Right renal cortex interstitium (tissue), 3 donors: ENCODE measurements around the gene DPYSL3. TPM values are rescaled to one million over a fixed set of nuclear protein-coding genes. Genes with fewer than 3 reads are reported as not detected.

Experiments used
- DNase-seq, 3 donors: peaks; one replicate each; pipeline ENCODE4 v3.0.0-alpha.2; 2013; ENCODE audit warnings: low read depth in 3 of 3, low spot score in 2 of 3
- polyA plus RNA-seq, 3 donors: library from polyadenylated mRNA; unstranded; fragments of 120-200 nt; gene quantifications; one replicate each; pipeline ENCODE4 v1.2.1, GENCODE V29; 2013; ENCODE audit not compliant: insufficient read length in 3 of 3

Gene DPYSL3
- polyA plus RNA-seq, 3 donors = 35.1 to 40.3 (median 37.1) TPM

DNA sequence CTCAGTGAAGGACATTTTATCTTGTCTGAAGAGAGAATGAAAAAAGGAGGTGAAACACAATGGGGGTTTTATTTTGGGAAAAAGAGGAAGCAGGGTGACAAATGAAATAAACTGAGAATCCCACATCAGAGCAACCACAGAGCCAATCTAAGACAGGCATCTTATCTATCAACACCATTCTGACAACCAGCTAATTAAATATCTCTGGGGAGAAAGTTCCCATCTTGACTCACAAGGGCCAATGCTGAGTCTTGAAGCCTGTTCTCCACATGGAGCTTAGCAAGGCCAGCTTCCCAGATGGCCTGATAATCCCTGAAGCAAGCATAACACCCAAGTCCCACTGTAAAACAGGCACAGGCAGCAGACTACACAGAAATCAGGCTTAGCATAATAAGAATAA is 30.4 kb downstream of the DPYSL3 start:
- DNase-seq = no peak

DNA sequence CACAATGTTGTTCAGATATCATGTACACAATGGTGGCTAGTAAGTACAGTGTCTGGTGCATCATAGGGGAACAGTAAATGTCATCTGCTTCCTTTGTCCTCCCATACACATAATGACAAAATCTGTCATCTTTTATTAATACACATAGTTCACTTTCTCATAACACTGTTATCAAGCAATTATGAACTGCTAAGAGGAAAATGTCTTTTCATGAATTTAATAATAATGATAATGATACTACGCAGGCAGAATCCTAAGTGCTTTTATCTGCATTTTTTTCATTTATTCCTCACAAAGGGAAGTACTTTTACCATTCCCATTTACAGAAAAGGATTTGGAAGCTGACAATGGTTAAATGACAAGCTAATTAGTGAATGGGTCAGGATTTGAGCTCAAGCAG is 35.7 kb downstream of the DPYSL3 start:
- DNase-seq = no peak

DNA sequence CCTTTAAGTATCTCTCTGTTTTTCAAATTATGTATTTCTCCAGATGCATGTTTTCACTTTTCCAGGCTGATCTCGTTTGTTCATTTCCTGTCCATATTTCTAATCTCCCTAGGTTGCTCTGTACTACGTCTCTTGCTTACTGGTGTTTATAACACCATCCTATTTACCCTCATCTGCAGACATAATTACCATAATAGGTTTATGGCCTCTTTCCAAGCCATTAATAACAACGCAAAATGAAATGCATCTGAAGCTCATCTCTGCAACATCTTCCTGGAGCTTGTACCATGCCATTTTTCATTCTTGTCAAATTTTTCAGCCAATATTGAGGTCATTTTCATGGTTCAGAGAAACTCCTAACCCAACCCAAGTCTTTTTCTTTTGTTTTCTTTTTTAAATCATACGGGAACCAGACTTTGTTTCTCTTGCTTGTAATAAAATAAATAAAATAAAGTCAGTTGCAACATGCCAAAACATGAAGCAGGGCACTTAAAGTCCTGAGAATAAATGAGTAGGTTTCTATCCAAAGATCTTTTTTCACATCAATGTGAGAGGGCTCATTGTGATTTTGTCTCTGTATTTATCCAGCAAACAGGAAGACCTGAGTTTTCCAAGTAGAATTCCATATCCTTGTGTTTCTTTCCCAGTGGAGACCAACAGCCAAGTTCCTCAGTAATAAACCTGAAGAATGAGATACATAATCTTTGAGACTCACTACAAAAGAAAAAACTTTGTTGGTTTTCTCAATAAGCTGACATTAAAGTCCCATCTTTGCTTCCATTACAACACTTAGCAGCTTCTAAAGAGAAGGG is 37.0 kb downstream of the DPYSL3 start:
- no peak for DNase-seq

DNA sequence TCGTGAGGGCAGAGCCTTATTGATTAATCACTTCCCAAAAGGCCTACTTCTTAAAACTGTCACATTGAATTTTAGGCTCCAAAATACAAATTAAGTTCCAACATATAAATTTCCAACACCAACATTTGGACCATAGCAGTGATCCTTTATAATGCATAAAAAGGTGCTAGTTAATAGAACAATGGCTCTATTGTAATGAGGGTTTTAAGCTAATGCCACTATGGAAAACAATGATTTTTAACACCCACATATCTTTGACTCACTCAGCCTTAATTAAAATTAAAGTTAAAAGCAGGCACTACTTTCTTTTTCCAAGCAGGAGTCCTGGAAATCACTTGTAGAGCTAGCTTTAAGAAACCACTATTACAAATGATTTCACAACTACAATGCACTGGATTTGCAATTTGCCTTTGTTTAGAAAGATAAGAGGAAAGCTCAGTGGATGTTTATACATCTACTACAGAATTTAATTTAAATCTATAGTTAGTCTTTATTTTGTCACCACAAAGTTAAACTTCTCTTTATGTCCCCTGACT is 41.8 kb downstream of the DPYSL3 start:
- no peak for DNase-seq

DNA sequence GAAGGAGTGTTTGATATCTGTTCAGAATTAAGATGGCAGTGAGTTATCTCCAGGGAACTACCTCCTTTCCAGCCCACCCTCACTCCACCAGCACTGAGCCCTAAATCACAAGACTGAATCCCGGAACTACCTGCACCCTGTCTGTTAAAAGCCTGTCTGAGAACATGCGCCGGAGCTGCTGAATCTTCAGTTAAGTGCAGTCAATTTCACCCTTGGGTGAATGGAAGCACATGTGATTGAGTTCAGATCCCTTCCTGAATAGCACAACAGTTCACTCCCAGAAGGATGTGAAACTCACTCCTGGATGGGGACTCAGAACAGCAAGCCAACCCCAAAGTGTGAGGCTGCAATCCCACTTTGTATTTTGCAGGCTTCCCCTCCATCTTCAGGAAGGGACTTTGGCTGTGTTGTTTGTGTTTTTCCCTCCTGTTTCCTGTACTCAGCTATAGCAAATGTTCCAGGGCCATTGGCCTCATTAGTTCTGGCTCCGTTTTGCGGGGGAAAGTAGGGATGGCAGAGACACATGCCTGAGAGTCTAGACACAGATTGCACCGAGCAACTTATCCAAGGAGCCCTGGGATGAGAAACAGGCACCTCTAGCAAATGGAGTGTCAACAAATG is 43.4 kb downstream of the DPYSL3 start:
- no peak for DNase-seq

DNA sequence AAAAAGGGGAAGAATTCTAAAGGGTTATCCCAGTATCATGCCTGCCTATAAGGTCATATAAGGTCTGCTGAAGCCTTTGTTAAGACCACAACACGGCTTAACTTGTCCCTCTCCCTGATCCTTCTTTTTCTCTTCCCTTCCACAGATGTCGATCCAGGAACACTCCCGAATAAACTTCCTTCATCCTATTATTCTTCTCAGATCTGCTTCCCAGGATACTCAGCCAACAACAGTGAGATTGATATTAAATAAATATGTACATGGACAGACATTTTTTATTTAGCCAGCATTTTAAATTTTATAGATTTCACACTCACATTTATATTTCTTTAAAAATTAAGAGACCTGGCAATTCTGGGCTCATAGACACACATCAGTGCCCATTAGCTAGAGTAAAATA is 44.1 kb downstream of the DPYSL3 start:
- no peak for DNase-seq

DNA sequence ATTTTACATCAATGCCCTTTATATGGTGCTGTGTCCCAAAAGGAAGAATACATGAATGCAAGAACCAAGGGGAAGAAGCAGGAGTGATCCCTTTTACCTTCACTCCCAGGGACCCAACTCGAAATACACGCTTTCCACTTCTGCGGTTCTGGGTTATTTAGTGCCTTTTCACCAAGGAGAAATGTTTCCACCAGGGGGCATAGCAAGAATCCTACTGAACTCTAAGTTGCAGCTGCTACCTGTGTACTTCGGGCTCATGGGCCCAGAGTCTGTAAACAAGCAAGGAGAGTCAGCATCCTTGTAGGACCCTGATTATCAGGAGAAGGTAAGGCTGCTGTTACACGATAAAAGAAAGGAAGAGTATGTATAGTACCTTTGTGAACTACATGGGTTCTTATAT is 45.7 kb downstream of the DPYSL3 start:
- DNase-seq = no peak

DNA sequence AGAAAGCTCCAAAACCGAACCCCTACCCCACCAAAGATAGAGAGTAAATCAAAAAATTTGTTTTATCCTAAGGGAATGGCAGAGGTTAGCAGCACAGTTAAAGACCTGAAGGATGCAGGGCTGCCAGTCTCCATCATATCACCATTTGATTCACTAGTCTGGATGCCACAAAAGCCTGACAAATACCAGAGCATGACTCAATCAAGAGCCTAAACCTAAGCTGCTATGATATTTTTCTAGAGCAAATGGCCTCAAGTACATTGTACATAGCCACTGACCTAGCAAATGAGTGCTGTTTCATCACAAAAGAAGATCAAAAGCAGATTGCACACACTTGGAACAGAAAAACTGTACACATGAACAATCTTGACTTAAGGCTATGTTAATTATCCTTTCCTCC is 48.0 kb downstream of the DPYSL3 start:
- DNase-seq = no peak

DNA sequence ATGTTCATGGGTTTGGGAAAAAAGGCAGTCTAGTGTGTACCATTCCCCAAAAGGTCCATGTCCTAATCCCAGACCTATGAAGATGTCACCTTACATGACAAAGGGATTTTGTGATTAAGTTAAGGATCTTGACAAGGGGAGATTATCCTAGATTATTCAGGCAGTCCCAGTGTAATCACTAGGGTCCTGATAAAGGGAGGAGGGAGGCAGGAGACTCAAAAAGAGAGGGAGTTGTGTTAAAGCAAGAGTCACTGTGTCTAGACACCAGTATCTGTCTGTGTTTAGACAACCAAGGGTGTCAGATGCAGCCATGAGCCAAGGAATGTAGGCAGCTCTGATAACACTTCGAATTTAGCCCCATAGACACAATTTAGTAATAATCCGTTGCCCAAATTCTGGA is 49.5 kb downstream of the DPYSL3 start:
- no peak for DNase-seq

DNA sequence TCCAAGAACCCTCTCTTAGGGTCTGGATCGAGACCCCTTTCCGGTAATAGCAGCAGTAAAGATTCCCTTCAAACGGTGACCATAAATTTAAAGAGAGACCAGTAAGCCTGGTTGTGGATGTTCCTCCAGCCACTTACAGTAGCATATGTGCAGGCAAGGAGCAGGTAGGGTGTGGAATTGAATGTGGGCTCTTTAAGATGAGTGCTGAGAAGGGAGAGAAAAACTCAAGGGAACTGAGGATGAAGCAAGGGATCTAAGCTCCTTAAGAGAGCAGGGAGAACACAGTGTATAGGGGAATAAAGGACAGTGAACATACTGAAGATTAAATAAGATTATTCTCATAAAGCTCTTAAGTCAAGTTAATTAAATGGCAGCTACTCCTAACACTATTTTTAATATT is 51.3 kb downstream of the DPYSL3 start:
- no peak for DNase-seq

DNA sequence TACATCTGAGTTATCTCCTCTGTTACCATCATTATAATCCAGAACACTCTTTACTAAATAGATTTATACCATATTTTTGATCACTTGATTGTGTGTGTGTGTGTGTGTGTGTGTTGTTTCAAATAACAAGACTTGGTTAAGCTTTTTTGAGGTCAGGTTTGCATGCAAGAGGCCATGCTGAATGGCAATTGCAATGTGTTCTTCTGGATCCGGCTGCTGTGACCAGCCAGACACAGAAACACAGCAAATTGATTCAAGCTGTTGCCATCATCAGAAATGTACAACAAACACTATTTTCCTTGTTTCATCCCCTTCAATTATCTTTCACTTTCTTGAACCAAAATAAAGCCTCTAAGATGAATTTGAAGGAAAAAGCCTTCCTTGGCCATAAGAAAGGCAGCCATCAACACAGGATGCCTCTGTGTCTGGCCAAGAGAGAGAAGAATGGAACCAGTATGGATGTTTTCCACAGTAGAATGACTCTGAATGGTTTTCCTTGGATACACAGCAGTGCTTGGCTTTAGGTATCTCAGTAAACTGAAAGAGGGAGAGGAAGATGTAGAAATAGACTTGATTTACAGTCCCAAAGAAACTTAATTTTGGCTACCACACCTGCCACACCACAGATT is 53.9 kb downstream of the DPYSL3 start:
- no peak for DNase-seq

DNA sequence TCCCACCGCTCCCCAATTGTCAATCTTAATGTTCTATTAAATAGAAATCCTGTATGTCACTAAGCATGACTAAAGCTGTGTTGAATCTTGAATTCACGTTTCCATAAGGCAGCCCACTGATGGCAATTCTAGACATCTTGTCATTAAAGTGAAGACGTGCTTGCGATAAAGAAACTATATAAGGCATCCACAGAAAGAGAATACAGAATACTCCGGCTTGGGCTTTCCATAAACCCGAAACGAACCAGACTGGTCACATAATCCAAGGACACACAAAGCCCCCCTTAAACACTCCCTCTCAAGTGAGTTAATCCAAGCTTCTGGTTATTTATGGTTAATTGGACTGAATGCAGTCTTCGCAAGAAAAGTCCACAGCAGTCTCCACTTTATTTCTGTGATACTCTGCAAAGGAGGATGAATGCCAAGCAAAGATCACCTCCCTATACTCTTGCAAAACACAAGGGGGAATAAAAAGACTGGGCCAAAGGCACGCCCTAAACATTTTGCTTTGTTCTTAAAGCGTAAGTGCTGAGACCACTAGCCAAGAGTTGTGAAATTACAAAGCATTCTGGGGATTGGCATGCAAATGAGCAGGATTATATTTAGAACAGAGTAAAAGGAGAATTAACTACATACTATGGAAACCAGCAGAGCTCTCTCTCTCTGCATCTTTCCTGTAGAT is 54.7 kb downstream of the DPYSL3 start:
- no peak for DNase-seq

DNA sequence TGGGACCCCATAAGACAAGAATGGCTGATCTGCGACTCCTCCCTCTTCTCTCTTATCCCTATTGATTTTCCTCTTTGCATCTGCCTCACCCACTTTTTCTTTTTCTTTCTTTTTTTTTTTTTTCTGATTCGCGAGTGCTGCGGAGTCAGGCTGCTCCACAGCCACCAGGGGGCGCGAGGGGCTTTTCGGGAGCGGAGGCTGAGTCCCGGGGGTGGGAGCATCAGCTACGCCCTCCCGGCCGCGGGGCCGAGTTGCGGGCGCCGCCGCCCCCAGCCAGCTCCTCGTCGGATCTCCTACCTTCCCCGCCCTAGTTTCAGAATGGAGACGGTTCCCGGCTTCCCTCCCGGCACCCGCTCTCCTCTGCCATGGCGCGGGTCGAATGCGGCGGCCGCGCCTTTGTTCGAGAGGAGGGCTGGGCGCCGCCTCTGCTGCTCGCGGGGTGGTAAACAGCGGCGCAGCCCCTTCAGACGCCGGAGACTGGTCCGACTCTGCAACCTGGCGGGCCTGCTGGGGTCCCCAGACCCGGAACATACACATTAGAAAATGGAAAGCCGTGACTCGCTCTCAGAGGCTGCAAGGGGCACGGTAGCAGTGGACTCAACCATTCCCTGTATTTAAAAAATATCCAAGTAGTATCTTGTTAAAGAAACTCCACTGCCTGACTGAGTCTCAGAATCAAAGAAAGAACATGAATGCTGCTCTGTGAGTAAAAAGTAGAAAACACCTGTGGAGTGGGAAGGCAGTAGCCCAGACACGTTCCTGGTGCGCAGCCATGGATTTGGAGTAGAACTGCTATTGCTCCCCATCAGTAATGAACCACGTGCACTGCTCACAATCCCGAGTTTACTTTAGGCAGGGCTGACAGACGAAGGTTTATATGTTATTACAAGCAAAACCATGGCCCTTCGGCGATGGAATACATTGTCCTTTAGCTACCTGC is 55.7 kb downstream of the DPYSL3 start:
- DNase-seq = peak; percentile 73 to 89 (median 81)

DNA sequence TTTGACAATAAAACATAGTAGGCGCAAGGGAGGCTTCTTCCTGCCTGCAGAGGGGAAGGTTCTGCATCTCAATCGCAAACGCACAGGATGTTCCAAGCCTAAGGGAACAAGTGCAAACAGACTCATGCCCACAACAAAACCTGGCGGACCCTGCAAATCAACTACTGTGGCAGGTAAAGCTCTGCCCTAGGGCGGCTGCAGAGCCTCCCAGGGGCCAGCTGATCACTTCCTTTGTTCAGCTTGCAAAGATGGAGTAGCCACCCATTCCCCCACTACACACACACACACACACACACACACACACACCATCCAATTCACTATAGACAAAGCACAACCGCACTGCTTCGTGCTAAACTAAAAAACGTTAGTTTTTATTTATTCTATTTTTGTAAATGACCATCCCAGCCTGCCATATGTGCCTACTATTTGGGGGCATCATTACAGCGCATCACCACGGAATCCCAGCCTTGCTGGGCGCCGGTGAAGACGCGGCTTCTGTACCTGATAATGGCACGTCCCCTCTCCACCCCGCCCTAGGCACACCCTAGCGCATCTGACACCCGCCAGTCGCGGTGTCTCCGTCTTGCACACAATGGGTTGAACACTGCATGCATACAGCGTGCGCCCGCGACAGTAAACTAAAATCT is 57.6 kb downstream of the DPYSL3 start:
- no peak for DNase-seq

DNA sequence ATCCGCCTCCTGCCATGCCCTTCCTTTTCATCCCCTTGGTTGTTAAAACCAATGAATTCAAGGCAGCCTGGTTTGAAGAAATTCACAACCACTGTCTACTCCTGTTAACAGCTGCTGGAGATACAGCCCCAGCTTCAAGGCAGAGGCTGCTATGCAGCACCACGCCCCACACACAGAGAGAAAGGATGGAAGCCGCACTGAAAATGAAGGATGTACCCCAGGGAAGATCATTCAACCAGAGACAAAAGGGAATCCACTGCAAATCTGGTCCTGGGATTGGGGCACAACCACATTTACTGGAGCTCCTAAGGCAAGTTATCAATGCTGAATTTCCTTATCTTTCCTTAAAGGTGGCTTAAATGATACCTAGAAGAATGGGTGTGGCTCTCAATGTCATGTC is 58.7 kb downstream of the DPYSL3 start:
- no peak for DNase-seq

DNA sequence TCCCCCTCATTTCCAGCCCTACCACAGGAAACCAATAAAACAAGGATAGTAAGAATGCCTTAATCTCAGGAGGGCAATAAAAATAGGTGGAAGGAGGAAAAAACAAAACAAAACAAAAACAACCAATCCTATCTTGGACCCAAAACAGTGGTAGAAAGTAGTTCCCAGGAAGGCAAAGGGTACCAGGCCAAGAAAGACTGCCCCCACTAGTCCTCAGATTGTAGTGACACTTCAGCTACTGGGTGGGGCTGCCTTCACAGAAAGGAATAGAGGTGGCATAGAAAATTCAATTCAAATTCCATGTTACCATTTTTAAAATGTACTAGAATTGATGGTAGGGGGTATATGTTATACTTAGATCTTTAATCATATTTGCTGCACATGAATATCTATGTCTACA is 59.3 kb downstream of the DPYSL3 start:
- DNase-seq = no peak

DNA sequence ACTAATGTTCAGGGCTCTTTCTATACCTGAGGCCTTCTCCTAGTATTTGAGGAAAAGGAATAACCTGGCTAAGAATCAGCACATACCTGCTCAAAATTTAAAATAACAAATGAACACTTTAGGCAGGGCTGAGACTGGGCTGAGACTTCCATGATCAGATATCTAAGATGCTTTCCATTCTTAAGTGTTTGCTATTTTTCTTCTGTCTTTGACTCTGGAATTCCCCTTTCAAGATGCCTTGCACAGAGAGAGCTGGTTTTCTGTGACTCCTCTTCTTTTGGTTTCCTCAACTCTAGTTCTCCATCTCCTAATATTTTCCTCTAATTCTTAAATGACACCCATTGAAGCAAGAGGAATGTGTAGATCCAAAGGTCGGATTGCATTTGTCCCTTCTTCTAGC is 61.1 kb downstream of the DPYSL3 start:
- DNase-seq = no peak

DNA sequence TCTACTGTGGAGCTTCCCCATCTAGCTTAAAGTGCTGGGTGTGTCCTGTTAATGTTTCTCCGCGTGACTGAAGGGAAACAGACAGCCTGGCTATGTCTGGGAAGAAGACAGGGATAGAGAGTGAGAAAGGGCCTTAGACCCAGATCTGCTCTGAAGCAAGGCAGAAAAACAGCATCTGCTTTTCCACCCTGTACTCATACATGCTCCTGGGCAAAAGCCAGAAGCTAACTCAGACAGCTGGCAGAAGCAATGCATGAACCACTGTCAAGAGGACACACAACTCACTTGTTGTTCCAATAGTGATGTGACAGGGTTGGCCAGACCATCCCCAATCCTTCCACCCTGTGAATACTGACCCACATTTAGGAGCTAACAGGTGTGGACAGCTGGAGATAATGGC is 63.3 kb downstream of the DPYSL3 start:
- no peak for DNase-seq

DNA sequence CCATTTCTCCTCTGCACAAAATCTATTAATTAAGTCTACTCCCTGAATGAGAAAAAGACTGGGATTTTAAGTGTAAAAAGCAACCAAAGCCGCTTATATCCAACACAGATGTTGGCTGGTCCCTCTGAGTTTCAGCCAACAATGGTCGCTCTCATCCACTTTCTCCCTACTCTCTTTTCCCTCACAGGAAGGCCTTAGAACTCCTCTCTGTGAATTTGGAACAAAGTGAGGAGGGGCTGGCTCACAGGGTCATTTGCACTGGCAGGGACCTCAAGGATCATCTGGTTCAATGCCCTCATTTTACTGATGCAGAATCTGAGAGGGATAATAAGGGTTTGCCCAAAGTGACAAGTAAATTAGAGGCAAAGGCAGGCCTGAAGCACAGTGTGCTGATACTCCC is 64.0 kb downstream of the DPYSL3 start:
- no peak for DNase-seq

DNA sequence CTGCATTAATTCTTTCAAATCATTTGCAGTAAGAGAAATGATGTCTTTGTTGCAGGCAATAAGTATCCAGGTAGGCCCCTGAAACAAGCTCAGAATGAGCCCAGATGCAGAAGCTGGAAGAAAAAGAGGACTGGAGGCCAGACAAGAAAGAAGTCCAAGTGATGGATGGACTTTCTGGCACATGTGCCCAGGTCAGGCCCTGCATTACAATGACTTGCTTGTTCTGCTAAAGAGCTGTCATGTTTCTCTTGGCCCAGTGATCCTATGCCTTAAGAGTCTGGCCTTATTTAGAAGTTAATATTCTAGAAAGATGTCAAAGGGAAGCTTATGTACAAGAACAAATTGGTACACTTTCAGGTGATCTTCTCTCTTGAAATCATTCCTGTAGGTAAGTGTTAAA is 64.8 kb downstream of the DPYSL3 start:
- DNase-seq = no peak
